Fibroblast of the aortic adventitia (primary cell): ENCODE results near the gene USP6NL. TPM values are rescaled to one million over a fixed set of nuclear protein-coding genes. Genes with fewer than 3 reads are reported as not detected.

ENCODE experiments used
- DNase-seq: peaks from one replicate; pipeline ENCODE4 v3.0.0-alpha.2; 2010; ENCODE audit warnings: low read depth
- H3K4me3 ChIP-seq: 2 replicates; pipeline ENCODE4 v1.5.1; 2011; ENCODE audit warnings: low read depth, mild to moderate bottlenecking, control low read depth, low read length, moderate library complexity
- total RNA-seq: library from RNA; depleted of rRNA; stranded (reverse); fragments of >200 nt; gene quantifications from 2 replicates; pipeline ENCODE4 v1.2.3, GENCODE V29; 2012; ENCODE audit warnings: low replicate concordance
- TF ChIP-seq, protein P1 (sequence below): IDR thresholded peaks from 2 replicates; pipeline ENCODE4 v1.5.1; 2011; ENCODE audit warnings: mild to moderate bottlenecking, low read length, control low read depth, inconsistent platforms; ENCODE audit not compliant: insufficient read depth

Gene USP6NL
- total RNA-seq, 1 donor: 15.2 TPM

DNA sequence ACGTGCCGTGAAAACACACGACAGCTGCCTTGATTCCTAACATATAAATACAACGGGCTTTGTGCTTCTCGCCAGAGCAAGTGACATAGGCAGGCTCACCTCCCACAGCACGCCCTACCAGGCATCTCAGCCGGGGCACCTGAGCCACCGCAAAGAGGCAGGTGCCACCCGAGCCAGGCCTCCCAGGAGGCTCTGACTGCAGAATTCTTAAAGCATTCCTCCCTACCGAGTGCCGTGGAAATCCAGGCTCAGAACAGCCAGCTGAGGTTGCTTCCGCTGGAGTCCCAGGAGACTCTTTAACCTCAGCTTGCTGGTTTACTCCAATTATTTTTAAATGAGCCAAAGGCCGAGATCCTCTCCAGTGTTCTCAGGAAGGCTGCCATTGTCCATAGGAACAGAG is 206.5 kb downstream of the USP6NL start:
- TF ChIP-seq, protein P1, sequence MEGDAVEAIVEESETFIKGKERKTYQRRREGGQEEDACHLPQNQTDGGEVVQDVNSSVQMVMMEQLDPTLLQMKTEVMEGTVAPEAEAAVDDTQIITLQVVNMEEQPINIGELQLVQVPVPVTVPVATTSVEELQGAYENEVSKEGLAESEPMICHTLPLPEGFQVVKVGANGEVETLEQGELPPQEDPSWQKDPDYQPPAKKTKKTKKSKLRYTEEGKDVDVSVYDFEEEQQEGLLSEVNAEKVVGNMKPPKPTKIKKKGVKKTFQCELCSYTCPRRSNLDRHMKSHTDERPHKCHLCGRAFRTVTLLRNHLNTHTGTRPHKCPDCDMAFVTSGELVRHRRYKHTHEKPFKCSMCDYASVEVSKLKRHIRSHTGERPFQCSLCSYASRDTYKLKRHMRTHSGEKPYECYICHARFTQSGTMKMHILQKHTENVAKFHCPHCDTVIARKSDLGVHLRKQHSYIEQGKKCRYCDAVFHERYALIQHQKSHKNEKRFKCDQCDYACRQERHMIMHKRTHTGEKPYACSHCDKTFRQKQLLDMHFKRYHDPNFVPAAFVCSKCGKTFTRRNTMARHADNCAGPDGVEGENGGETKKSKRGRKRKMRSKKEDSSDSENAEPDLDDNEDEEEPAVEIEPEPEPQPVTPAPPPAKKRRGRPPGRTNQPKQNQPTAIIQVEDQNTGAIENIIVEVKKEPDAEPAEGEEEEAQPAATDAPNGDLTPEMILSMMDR: no peak
- DNase-seq: no peak
- no peak overlapping the region for H3K4me3 ChIP-seq

Other genes with a start within 250 kb of the USP6NL start
- 0.98 and 1.2 TPM in 2 replicates for gene ECHDC3, start 130.7 kb upstream of the USP6NL start, total RNA-seq
- gene PROSER2, start 211.7 kb upstream of the USP6NL start, total RNA-seq: 3.1 and 4.7 TPM in 2 replicates